Endothelial cell of umbilical vein (primary cell): ENCODE results near the gene NKX1-1. TPM values are rescaled to one million over a fixed set of nuclear protein-coding genes. Genes with fewer than 3 reads are reported as not detected.

Experiments used
- BruUV-seq: library from RNA; stranded (reverse); fragments of 400-500 nt; replicated peaks from 2 replicates; lab custom pipeline; 2021; lab: Mats Ljungman, UMichigan
- CTCF ChIA-PET: fragments of 300-600, 350-600 bp; sonication (Branson Sonifier 250); formaldehyde crosslinking; loops from one replicate; lab custom pipeline; 2021; ENCODE audit warnings: antibody characterized with exemption, inconsistent platforms; lab: Charles Lee
- POLR2A ChIA-PET: fragments of 300-600, 350-600 bp; sonication (Branson Sonifier 250); formaldehyde crosslinking; loops from one replicate; lab custom pipeline; 2021; ENCODE audit warnings: antibody characterized with exemption, inconsistent platforms; lab: Charles Lee
- DNase-seq: peaks from one replicate; pipeline ENCODE4 v3.0.0-alpha.2; 2011; ENCODE audit warnings: low read depth, low spot score
- FAIRE-seq: peaks from 2 replicates; lab custom pipeline; 2011; peaks lifted over from hg19 to GRCh38; lab: Jason Lieb, UNC
- H2AFZ ChIP-seq: 2 replicates; pipeline ENCODE4 v1.6.0; 2012; ENCODE audit warnings: low read depth, low read length, control low read depth, inconsistent platforms
- H3K27ac ChIP-seq: 2 replicates; pipeline ENCODE4 v1.5.1; 2011; ENCODE audit warnings: low read depth, mild to moderate bottlenecking, control low read depth, low read length, moderate library complexity; ENCODE audit not compliant: insufficient read depth
- H3K27me3 ChIP-seq, 2 experiments: 2 replicates each; pipeline versions ENCODE4 v1.6.0 to v1.6.1; 2011; ENCODE audit warnings: low read length in 2 of 2, mixed read lengths in 1 of 2; ENCODE audit not compliant: control insufficient read depth in 2 of 2, insufficient read depth in 2 of 2
- H3K36me3 ChIP-seq, 2 experiments: 2 replicates in 1 of 2; 3 replicates in 1 of 2; pipeline ENCODE4 v1.5.1; 2011; ENCODE audit warnings: low read length in 2 of 2, mild to moderate bottlenecking in 1 of 2, moderate library complexity in 1 of 2; ENCODE audit not compliant: control insufficient read depth in 2 of 2, insufficient read depth in 2 of 2; ENCODE audit errors: extremely low read depth in 1 of 2
- H3K4me1 ChIP-seq: 3 replicates; pipeline ENCODE4 v1.5.1; 2011; ENCODE audit warnings: mild to moderate bottlenecking, low read length; ENCODE audit not compliant: control insufficient read depth, insufficient read depth; ENCODE audit errors: extremely low read depth
- H3K4me2 ChIP-seq: 2 replicates; pipeline ENCODE4 v1.6.1; 2011; ENCODE audit warnings: low read length, control low read depth, mixed read lengths; ENCODE audit not compliant: insufficient read depth
- H3K4me3 ChIP-seq, 3 experiments: fragments of 200-600 bp in 1 of 3; sonication (generic), shearing (Covaris generic) in 1 of 3; replicated peaks in 1 of 3; 2 replicates each; pipeline ENCODE4 v1.5.1; 2011 to 2016; ENCODE audit warnings: control low read depth in 3 of 3, low read length in 3 of 3, mild to moderate bottlenecking in 2 of 3, inconsistent platforms in 1 of 3, low read depth in 1 of 3, moderate library complexity in 1 of 3; ENCODE audit not compliant: insufficient read depth in 1 of 3
- H3K79me2 ChIP-seq: 2 replicates; pipeline ENCODE4 v1.6.0; 2012; ENCODE audit warnings: low read length, inconsistent platforms; ENCODE audit not compliant: control insufficient read depth, insufficient read depth
- H3K9ac ChIP-seq: replicated peaks from 2 replicates; pipeline ENCODE3; 2011; ENCODE audit warnings: low read length, control low read depth; ENCODE audit not compliant: insufficient read depth; ENCODE audit errors: extremely low read depth
- H3K9me1 ChIP-seq: replicated peaks from 3 replicates; pipeline ENCODE4 v1.6.0; 2011; ENCODE audit warnings: mild to moderate bottlenecking, low read length; ENCODE audit not compliant: control insufficient read depth, insufficient read depth; ENCODE audit errors: extremely low read depth
- H3K9me3 ChIP-seq: replicated peaks from 2 replicates; pipeline ENCODE4 v1.5.1; 2012; ENCODE audit warnings: low read length, inconsistent platforms; ENCODE audit not compliant: control insufficient read depth, insufficient read depth
- H4K20me1 ChIP-seq: replicated peaks from 2 replicates; pipeline ENCODE3; 2011; ENCODE audit warnings: mild to moderate bottlenecking, low read length; ENCODE audit not compliant: control insufficient read depth, insufficient read depth; ENCODE audit errors: extremely low read depth
- FOS ChIP-seq: IDR thresholded peaks from 2 replicates; pipeline ENCODE4 v1.6.1; 2011; ENCODE audit warnings: mild to moderate bottlenecking, low read length, moderate library complexity, borderline replicate concordance; ENCODE audit not compliant: insufficient read depth
- GATA2 ChIP-seq: IDR thresholded peaks from 2 replicates; pipeline ENCODE4 v1.7.0; 2011; ENCODE audit warnings: low read depth, mild to moderate bottlenecking, moderate library complexity, mixed read lengths, low read length; ENCODE audit not compliant: insufficient read length, insufficient read depth
- JUN ChIP-seq: IDR thresholded peaks from 2 replicates; pipeline ENCODE4 v1.6.1; 2011; ENCODE audit warnings: borderline replicate concordance, low read depth; ENCODE audit not compliant: insufficient read length, insufficient read depth
- POLR2A ChIP-seq: IDR thresholded peaks from 2 replicates; pipeline ENCODE4 v1.6.1; 2012; ENCODE audit warnings: low read depth, mild to moderate bottlenecking, control low read depth, low read length
- POLR2AphosphoS5 ChIP-seq: IDR thresholded peaks from 2 replicates; pipeline ENCODE4 v1.6.1; 2012; ENCODE audit warnings: low read depth, mild to moderate bottlenecking, control low read depth, low read length, moderate library complexity; ENCODE audit not compliant: insufficient read depth
- dilution Hi-C: fragments of 300-500 bp; cut with MboI; formaldehyde crosslinking; loops from one replicate; pipeline ENCODE4 v1.15.0; 2019; ENCODE audit warnings: low sequenced_read_pairs; ENCODE audit not compliant: extremely low pct_ligation_motif_present
- intact Hi-C: fragments of 100-400 bp; cut with micrococcal nuclease; formaldehyde crosslinking; loops from one replicate; pipeline ENCODE4 v1.10.0; 2022
- polyA plus RNA-seq, 4 experiments: library from polyadenylated mRNA; depleted of rRNA in 3 of 4; stranded (reverse) in 3 of 4; unstranded in 1 of 4; fragments of >200 nt; gene quantifications; 2 replicates each; pipeline versions ENCODE4 v1.2.1 to v1.2.3, GENCODE V29; 2011 to 2012; ENCODE audit warnings: missing spikeins in 1 of 4
- total RNA-seq: library from RNA; stranded (reverse); gene quantifications from 2 replicates; pipeline ENCODE4 v1.2.3, GENCODE V29; 2021
- TF ChIP-seq, protein P1 (sequence below): IDR thresholded peaks from 2 replicates; pipeline ENCODE4 v1.6.1; 2011; ENCODE audit not compliant: insufficient read depth, insufficient read length

Gene NKX1-1
- total and polyA plus RNA-seq, 2 donors (not counting 3 experiments of a cell fraction or from before 2014, with no cell fraction given): not detected

GRCh38 chr4:1353186-1354055 lies 52.8 kb downstream of the NKX1-1 start:
- POLR2A ChIA-PET: no interaction called here
- H3K79me2 ChIP-seq: no peaks in the 10 kb centered on the region
- H3K9me3 ChIP-seq: no peaks in the 10 kb centered on the region
- no peaks in the 10 kb centered on the region for H4K20me1 ChIP-seq
- no peak overlapping the region for H3K9ac ChIP-seq
- peaks cover 4% of the 10 kb centered on the region for H3K4me1 ChIP-seq
- H2AFZ ChIP-seq: no peak overlapping the region
- DNase-seq (no peak), FAIRE-seq (no peak)
- H3K4me2 ChIP-seq: no peak overlapping the region
- no peaks in the 10 kb centered on the region for H3K9me1 ChIP-seq
- TF ChIP-seq POLR2A (no peak), GATA2 (no peak), POLR2AphosphoS5 (no peak), FOS (no peak), JUN (no peak)
- TF ChIP-seq, protein P1, sequence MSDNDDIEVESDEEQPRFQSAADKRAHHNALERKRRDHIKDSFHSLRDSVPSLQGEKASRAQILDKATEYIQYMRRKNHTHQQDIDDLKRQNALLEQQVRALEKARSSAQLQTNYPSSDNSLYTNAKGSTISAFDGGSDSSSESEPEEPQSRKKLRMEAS: no peak
- dilution Hi-C loops: no loop called here
- CTCF ChIA-PET: interaction anchor here (1.3 to 3.7 kb wide), 4 partner anchors 160 to 276 kb away, joined by 3 to 53 read pairs (median 11); no protein-coding TSS in a partner anchor
- H3K36me3 ChIP-seq: no peaks in the 10 kb centered on the region
- intact Hi-C loops: no loop called here
- no peaks in the 10 kb centered on the region for H3K27me3 ChIP-seq
- no peak overlapping the region for H3K27ac ChIP-seq
- no peak overlapping the region for H3K4me3 ChIP-seq
- no TSS peak for BruUV-seq

Other genes with a start within 250 kb of the NKX1-1 start
- not detected in 2 replicates for gene SPON2, start 233.9 kb downstream of the NKX1-1 start, total RNA-seq
- gene SPON2, start 233.9 kb downstream of the NKX1-1 start, polyA plus RNA-seq: 0.04 and 0.10 TPM in 2 replicates
- 155 and 165 TPM in 2 replicates for gene CTBP1, start 157.3 kb downstream of the NKX1-1 start, total RNA-seq
- gene CTBP1, start 157.3 kb downstream of the NKX1-1 start, polyA plus RNA-seq: 167 and 314 TPM in 2 replicates
- gene MAEA, start 116.6 kb downstream of the NKX1-1 start, total RNA-seq: 66.0 and 66.6 TPM in 2 replicates
- 108 and 116 TPM in 2 replicates for gene MAEA, start 116.6 kb downstream of the NKX1-1 start, polyA plus RNA-seq
- 14.9 and 16.4 TPM in 2 replicates for gene UVSSA, start 59.2 kb downstream of the NKX1-1 start, total RNA-seq
- 7.1 and 8.1 TPM in 2 replicates for gene UVSSA, start 59.2 kb downstream of the NKX1-1 start, polyA plus RNA-seq